GM23248 (cell line): ENCODE results near the gene TANGO6. TPM values are rescaled to one million over a fixed set of nuclear protein-coding genes. Genes with fewer than 3 reads are reported as not detected.
"Not testable (repeated sequence)": the region's sequence is repeated elsewhere in the genome, so short reads cannot be mapped to it uniquely, and the experiment has no call there.

Experiments used
- DNase-seq: peaks from one replicate; pipeline ENCODE4 v3.0.0-alpha.2; 2015
- H2AFZ ChIP-seq: fragments of 200-600 bp; sonication (generic); 2 replicates; pipeline ENCODE4 v1.6.1; 2016; ENCODE audit warnings: antibody characterized with exemption
- H3F3A ChIP-seq: fragments of 200-600 bp; sonication (generic); 2 replicates; pipeline ENCODE4 v1.6.1; 2016; ENCODE audit warnings: mild to moderate bottlenecking, antibody characterized with exemption, mixed run types; ENCODE audit not compliant: insufficient read depth
- H3K27ac ChIP-seq: fragments of 200-600 bp; sonication (generic); 2 replicates; pipeline ENCODE4 v1.5.1; 2016; ENCODE audit warnings: mild to moderate bottlenecking
- H3K27me3 ChIP-seq: fragments of 200-600 bp; sonication (generic); replicated peaks from 2 replicates; pipeline ENCODE4 v1.6.1; 2016; ENCODE audit warnings: mild to moderate bottlenecking; ENCODE audit not compliant: insufficient read depth
- H3K36me3 ChIP-seq: fragments of 200-600 bp; sonication (generic); 2 replicates; pipeline ENCODE4 v1.6.1; 2016; ENCODE audit warnings: low read depth, mild to moderate bottlenecking
- H3K4me1 ChIP-seq: fragments of 200-600 bp; sonication (generic); 2 replicates; pipeline ENCODE4 v1.6.1; 2016; ENCODE audit warnings: mild to moderate bottlenecking; ENCODE audit not compliant: insufficient read depth
- H3K4me2 ChIP-seq: fragments of 200-600 bp; sonication (generic); one replicate; pipeline ENCODE4 v1.6.1; 2016; ENCODE audit warnings: mild to moderate bottlenecking; ENCODE audit not compliant: unreplicated experiment
- H3K4me3 ChIP-seq: fragments of 200-600 bp; sonication (generic); 2 replicates; pipeline ENCODE4 v1.5.1; 2016; ENCODE audit warnings: mild to moderate bottlenecking
- H3K79me2 ChIP-seq: fragments of 200-600 bp; sonication (generic); 2 replicates; pipeline ENCODE4 v1.6.1; 2016; ENCODE audit warnings: mild to moderate bottlenecking; ENCODE audit not compliant: insufficient read depth
- H3K9ac ChIP-seq: fragments of 200-600 bp; sonication (generic); 2 replicates; pipeline ENCODE4 v1.6.1; 2016; ENCODE audit warnings: mild to moderate bottlenecking
- H3K9me2 ChIP-seq: fragments of 200-600 bp; sonication (generic); 2 replicates; pipeline ENCODE4 v1.6.1; 2016; ENCODE audit warnings: mixed run types, mild to moderate bottlenecking, moderate library complexity; ENCODE audit not compliant: insufficient read depth
- H3K9me3 ChIP-seq: fragments of 200-600 bp; sonication (generic); one replicate; pipeline ENCODE4 v1.6.1; 2017; ENCODE audit warnings: low read depth
- H4K20me1 ChIP-seq: fragments of 200-600 bp; sonication (generic); 2 replicates; pipeline ENCODE4 v1.6.0; 2016; ENCODE audit not compliant: insufficient read depth
- EZH2 ChIP-seq: fragments of 200-600 bp; sonication (generic); IDR thresholded peaks from 2 replicates; pipeline ENCODE4 v1.6.1; 2018; ENCODE audit warnings: antibody characterized with exemption, mild to moderate bottlenecking; ENCODE audit not compliant: insufficient read depth, poor library complexity, severe bottlenecking
- EZH2phosphoT487 ChIP-seq: fragments of 200-600 bp; sonication (generic); IDR thresholded peaks from 2 replicates; pipeline ENCODE4 v1.6.1; 2018; ENCODE audit warnings: antibody characterized with exemption, moderate library complexity, mild to moderate bottlenecking, low read depth; ENCODE audit not compliant: insufficient read depth
- WGBS, 2 experiments: methylation state at CpG; one replicate each; pipeline ENCODE4 v1.1.6; 2015 to 2017; ENCODE audit warnings: low lambda C conversion rate in 2 of 2, low coverage in 1 of 2; ENCODE audit errors: missing lambda C conversion rate in 2 of 2; 5-methylcytosine and 5-hydroxymethylcytosine counted together
- in situ Hi-C: fragments of 300-500 bp; cut with MboI; formaldehyde crosslinking; loops from 2 replicates; pipeline ENCODE4 v1.15.0; 2020
- polyA plus RNA-seq: library from polyadenylated mRNA; unstranded; fragments of >200 nt; fragmentation: Nextera tagmentation; extraction: Ambion mirVana; gene quantifications from 2 replicates; pipeline ENCODE4 v1.2.1, GENCODE V29; 2016
- total RNA-seq: library from RNA; depleted of rRNA; stranded (reverse); fragments of >200 nt; shearing (Covaris generic); gene quantifications from 2 replicates; pipeline ENCODE4 v1.2.3, GENCODE V29; 2014

TANGO6 gene
- total and polyA plus RNA-seq, 2 experiments from 2014 or later = 7.8 to 12.8 TPM

DNA sequence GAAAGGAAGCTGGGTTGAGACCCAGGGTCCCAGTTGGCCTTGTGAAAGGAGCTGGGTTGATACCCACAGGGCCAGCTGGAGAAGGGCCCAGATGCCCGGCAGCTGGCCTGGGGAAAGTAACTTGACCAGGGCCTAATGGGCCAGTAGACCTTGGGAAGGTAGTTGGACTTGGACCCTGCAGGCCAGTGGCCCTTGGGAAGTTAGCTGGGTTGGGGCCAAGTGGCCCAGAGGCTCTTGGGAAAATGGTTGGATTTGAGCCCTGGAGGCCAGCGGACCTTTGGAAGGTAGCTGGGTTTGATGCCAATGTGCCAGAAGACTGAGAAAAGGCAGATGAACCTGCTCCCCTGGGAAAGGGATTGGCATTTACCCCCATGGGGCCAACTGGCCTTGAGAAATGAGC lies 275.7 kb downstream of the TANGO6 start:
- Histone ChIP-seq H3K4me1 (no peaks in the 10 kb centered on the region), H3K9me3 (no peaks in the 10 kb centered on the region), H3K36me3 (no peaks in the 10 kb centered on the region; the same call in 1 of the 2 replicates), H2AFZ (no peak overlapping the region), H3F3A (no peaks in the 10 kb centered on the region), H3K4me2 (no peak overlapping the region), H3K9me2 (no peaks in the 10 kb centered on the region), H4K20me1 (peaks cover 6% of the 10 kb centered on the region; the same call in 1 of the 2 replicates), H3K9ac (no peak overlapping the region), H3K79me2 (peaks cover 33% of the 10 kb centered on the region), H3K27ac (no peak overlapping the region), H3K4me3 (no peak overlapping the region), H3K27me3 (no peaks in the 10 kb centered on the region)
- TF ChIP-seq EZH2 (no peak), EZH2phosphoT487 (no peak)
- DNase-seq = no peak
- in situ Hi-C loops = loop anchor here (10.0 to 25.0 kb wide), 2 partner anchors 407 to 594 kb away; no protein-coding TSS in a partner anchor
- 96 to 100% methylated on average over 2 of the region's 2 CpGs for WGBS, 2 experiments

DNA sequence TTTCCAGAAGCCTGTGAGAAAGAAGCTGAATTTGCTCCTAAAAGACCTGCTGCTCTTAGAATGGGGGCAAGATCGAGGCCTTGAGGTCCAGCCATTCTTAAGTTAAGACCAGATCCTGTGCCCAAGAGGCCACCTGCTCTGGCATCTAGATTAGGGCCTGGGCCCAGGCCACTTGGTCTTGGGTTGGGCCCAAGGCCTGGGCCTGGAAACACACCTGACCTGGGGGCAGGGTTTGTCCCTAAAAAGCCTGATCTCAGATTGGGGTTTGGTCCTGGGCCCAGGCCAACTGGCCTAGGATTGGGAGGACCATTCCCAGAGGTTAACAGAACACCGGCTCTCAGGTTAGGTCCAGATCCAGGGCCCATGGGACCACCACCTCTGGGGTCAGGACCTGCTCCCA lies 276.2 kb downstream of the TANGO6 start:
- Histone ChIP-seq H3K36me3 (no peaks in the 10 kb centered on the region; the same call in 1 of the 2 replicates), H3K27me3 (no peaks in the 10 kb centered on the region), H3K4me2 (no peak overlapping the region), H3F3A (0 out of 2 replicates have a peak, but pooled peaks cover 5% of the 10 kb centered on the region), H2AFZ (no peak overlapping the region), H3K79me2 (peaks cover 35% of the 10 kb centered on the region), H3K4me1 (no peaks in the 10 kb centered on the region), H4K20me1 (peaks cover 6% of the 10 kb centered on the region; the same call in 1 of the 2 replicates), H3K9me3 (no peaks in the 10 kb centered on the region), H3K27ac (no peak overlapping the region), H3K9me2 (no peaks in the 10 kb centered on the region), H3K9ac (no peak overlapping the region), H3K4me3 (no peak overlapping the region)
- TF ChIP-seq EZH2 (no peak), EZH2phosphoT487 (no peak)
- in situ Hi-C loops = loop anchor here (10.0 to 25.0 kb wide), 2 partner anchors 407 to 595 kb away; no protein-coding TSS in a partner anchor
- DNase-seq = no peak
- 97 to 100% methylated on average over 2 of the region's 2 CpGs for WGBS, 2 experiments

GRCh38 chr16:69120096-69120664 lies 276.8 kb downstream of the TANGO6 start:
- H3K9me2 ChIP-seq = no peaks in the 10 kb centered on the region
- no peak overlapping the region for H2AFZ ChIP-seq
- TF ChIP-seq EZH2 = no peak
- no peak for TF ChIP-seq EZH2phosphoT487
- no peak overlapping the region for H3K27ac ChIP-seq
- H3K4me1 ChIP-seq = no peaks in the 10 kb centered on the region
- no peaks in the 10 kb centered on the region for H3K9me3 ChIP-seq
- H3K4me2 ChIP-seq = no peak overlapping the region
- no peak overlapping the region for H3K4me3 ChIP-seq
- no peaks in the 10 kb centered on the region; the same call in 1 of the 2 replicates for H3K36me3 ChIP-seq
- no peak overlapping the region for H3K9ac ChIP-seq
- in situ Hi-C loops = loop anchor here (5.0 to 25.0 kb wide), 2 partner anchors 218 to 408 kb away; no protein-coding TSS in a partner anchor
- WGBS, 2 experiments = 91 to 93% methylated on average over 18 to 19 of the region's 19 CpGs
- H3K27me3 ChIP-seq = no peaks in the 10 kb centered on the region
- peaks cover 6% of the 10 kb centered on the region; the same call in 1 of the 2 replicates for H4K20me1 ChIP-seq
- 0 out of 2 replicates have a peak, but pooled peaks cover 9% of the 10 kb centered on the region for H3F3A ChIP-seq
- H3K79me2 ChIP-seq = peaks cover 42% of the 10 kb centered on the region
- no peak for DNase-seq

DNA sequence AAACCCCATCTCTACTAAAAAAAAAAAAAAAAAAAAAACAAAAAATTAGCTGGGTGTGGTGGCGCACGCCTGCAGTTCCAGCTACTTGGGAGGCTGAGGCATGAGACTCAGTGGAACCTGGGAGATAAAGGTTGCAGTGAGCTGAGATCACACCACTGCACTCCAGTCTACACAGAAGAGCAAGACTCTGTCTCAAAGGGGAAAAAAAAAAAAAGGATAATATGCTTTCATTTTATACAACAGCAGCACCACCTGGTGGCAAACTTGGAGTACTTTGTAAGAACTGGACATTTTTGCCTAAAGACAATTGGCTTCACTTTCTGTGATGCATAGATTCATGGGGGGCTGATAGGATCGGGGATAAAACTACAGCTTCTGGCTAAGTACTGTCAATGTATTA lies 280.6 kb downstream of the TANGO6 start:
- H3F3A ChIP-seq = peaks cover 23% of the 10 kb centered on the region; the same call in 1 of the 2 replicates
- H3K9me3 ChIP-seq = no peaks in the 10 kb centered on the region
- H4K20me1 ChIP-seq = peaks cover 6% of the 10 kb centered on the region; the same call in 1 of the 2 replicates
- H3K9ac ChIP-seq = no peak overlapping the region
- no peak overlapping the region for H3K4me3 ChIP-seq
- no peaks in the 10 kb centered on the region for H3K4me1 ChIP-seq
- peaks cover 79% of the 10 kb centered on the region for H3K79me2 ChIP-seq
- H3K9me2 ChIP-seq = no peaks in the 10 kb centered on the region
- H3K27ac ChIP-seq = no peak overlapping the region
- no peak overlapping the region for H2AFZ ChIP-seq
- 80 to 81% methylated on average over 3 of the region's 3 CpGs for WGBS, 2 experiments
- H3K36me3 ChIP-seq = no peaks in the 10 kb centered on the region; the same call in 1 of the 2 replicates
- no peaks in the 10 kb centered on the region for H3K27me3 ChIP-seq
- no peak overlapping the region for H3K4me2 ChIP-seq
- DNase-seq = peak; percentile 81
- no peak for TF ChIP-seq EZH2
- TF ChIP-seq EZH2phosphoT487 = no peak
- in situ Hi-C loops = loop anchor here (5.0 to 25.0 kb wide), 2 partner anchors 222 to 412 kb away; no protein-coding TSS in a partner anchor

DNA sequence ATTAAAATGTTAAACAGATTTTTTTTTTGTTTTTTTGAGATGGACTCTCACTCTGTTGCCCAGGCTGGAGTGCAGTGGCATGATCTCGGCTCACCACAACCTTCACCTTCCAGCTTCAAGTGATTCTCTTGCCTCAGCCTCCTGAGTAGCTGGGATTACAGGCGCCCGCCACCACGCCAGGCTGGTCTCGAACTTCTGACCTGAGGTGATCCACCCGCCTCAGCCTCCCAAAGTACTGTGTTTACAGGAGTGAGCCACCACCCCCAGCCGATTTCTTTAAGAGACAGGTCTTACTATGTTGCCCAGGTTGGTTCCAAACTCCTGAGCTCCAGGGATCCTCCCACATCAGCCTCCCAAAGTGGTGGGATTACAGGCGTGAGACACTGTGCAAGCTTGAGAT lies 281.1 kb downstream of the TANGO6 start:
- DNase-seq, H3K4me1 ChIP-seq, H3K27ac ChIP-seq, H3K4me3 ChIP-seq, H3K9me3 ChIP-seq, H3K36me3 ChIP-seq, H4K20me1 ChIP-seq, H3K9me2 ChIP-seq, H3K9ac ChIP-seq, H3K4me2 ChIP-seq, H2AFZ ChIP-seq, H3K27me3 ChIP-seq: not testable (repeated sequence)
- in situ Hi-C loops = loop anchor here (5.0 to 25.0 kb wide), 2 partner anchors 222 to 412 kb away; no protein-coding TSS in a partner anchor
- 97 to 99% methylated on average over 8 of the region's 8 CpGs for WGBS, 2 experiments
- Histone ChIP-seq H3K79me2 (peaks cover 84% of the 10 kb centered on the region), H3F3A (peaks cover 23% of the 10 kb centered on the region; the same call in 1 of the 2 replicates)

DNA sequence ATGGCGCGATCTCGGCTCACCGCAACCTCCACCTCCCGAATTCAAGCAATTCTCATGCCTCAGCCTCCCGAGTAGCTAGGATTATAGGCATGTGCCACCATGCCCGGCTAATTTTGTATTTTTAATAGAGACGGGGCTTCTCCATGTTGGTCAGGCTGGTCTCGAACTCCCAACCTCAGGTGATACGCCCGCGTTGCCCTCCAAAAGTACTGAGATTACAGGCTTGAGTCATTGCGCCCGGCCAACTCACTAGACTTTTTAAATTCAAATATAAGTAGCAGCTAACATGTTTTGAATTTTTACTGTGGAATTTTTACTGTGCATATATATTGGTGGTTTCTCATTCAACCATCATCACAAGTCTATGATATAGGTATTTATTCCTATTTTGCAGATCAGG lies 281.6 kb downstream of the TANGO6 start:
- not testable (repeated sequence) for H3K9ac ChIP-seq, H2AFZ ChIP-seq, H3K4me2 ChIP-seq, H3K27me3 ChIP-seq, DNase-seq, H3K36me3 ChIP-seq, H3K9me2 ChIP-seq, H3K9me3 ChIP-seq, H3K4me3 ChIP-seq, H3K4me1 ChIP-seq, H3K27ac ChIP-seq, H4K20me1 ChIP-seq
- 95% methylated on average over 14 of the region's 14 CpGs for WGBS, 2 experiments
- Histone ChIP-seq H3F3A (peaks cover 23% of the 10 kb centered on the region; the same call in 1 of the 2 replicates), H3K79me2 (peaks cover 90% of the 10 kb centered on the region)
- in situ Hi-C loops = loop anchor here (5.0 to 25.0 kb wide), 2 partner anchors 223 to 413 kb away; no protein-coding TSS in a partner anchor
